WERI-Rb-1 (cell line): ENCODE data around the gene TERB1.
"Not testable (repeated sequence)": the region's sequence is repeated elsewhere in the genome, so short reads cannot be mapped to it uniquely, and the experiment has no call there.

Experiments used
- DNase-seq: peaks from one replicate; pipeline ENCODE4 v3.0.0-alpha.2; 2020
- H3K27ac ChIP-seq: fragments of 250-450 bp; sonication (Bioruptor Pico); 2 replicates; pipeline ENCODE4 v1.5.1; 2020; ENCODE audit warnings: mild to moderate bottlenecking, moderate library complexity
- H3K27me3 ChIP-seq: fragments of 250-450 bp; sonication (Bioruptor Pico); 2 replicates; pipeline ENCODE4 v1.5.1; 2021; ENCODE audit warnings: mild to moderate bottlenecking, low read depth, moderate library complexity; ENCODE audit not compliant: insufficient read depth, severe bottlenecking
- H3K36me3 ChIP-seq: fragments of 250-450 bp; sonication (Bioruptor Pico); 2 replicates; pipeline ENCODE4 v1.5.1; 2020; ENCODE audit warnings: mild to moderate bottlenecking, moderate library complexity
- H3K4me3 ChIP-seq: 2 replicates; pipeline ENCODE4 v1.5.1; 2011; ENCODE audit warnings: low read depth, mild to moderate bottlenecking, control low read depth, low read length
- H3K9me3 ChIP-seq: fragments of 250-450 bp; sonication (Bioruptor Pico); 2 replicates; pipeline ENCODE4 v1.5.1; 2021; ENCODE audit warnings: mild to moderate bottlenecking, moderate library complexity; ENCODE audit not compliant: severe bottlenecking
- CTCF ChIP-seq: IDR thresholded peaks from 2 replicates; pipeline ENCODE4 v1.5.1; 2011; ENCODE audit warnings: low read depth, mild to moderate bottlenecking, control low read depth, inconsistent platforms, low read length

The TERB1 gene

GRCh38 chr16:66811043-66811442 is 9.7 kb upstream of the TERB1 start:
- Histone ChIP-seq H3K36me3 (peaks cover 77% of the 10 kb centered on the region), H3K27ac (no peak overlapping the region), H3K27me3 (no peaks in the 10 kb centered on the region), H3K4me3 (no peak overlapping the region), H3K9me3 (no peaks in the 10 kb centered on the region)
- no peak for TF ChIP-seq CTCF
- DNase-seq: no peak

DNA sequence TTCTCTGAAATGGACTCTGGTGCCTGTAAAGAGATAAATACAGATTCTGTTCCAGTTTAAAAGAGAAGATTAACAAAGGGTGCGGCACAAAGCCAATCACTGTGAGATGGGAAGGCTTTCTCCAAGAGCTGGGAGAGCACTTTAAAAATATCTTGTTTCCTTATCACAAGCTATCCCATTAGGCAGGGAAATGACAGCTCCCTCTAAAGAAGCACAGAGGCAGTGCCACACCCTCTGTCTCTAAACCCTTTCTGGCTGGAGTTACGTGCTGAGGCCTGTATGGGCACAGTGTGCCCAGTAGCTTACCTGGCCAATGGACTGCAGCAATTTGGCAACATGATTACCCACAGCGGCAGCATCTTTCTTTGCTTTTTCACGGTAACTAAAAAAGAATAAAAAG is 9.0 kb upstream of the TERB1 start:
- no peak for TF ChIP-seq CTCF
- H3K9me3 ChIP-seq: no peaks in the 10 kb centered on the region
- no peak overlapping the region for H3K27ac ChIP-seq
- H3K27me3 ChIP-seq: no peaks in the 10 kb centered on the region
- no peak for DNase-seq
- no peak overlapping the region for H3K4me3 ChIP-seq
- H3K36me3 ChIP-seq: peaks cover 77% of the 10 kb centered on the region

- no peak for DNase-seq
- TF ChIP-seq CTCF: no peak
- Histone ChIP-seq H3K27me3 (no peaks in the 10 kb centered on the region), H3K36me3 (peaks cover 80% of the 10 kb centered on the region), H3K9me3 (no peaks in the 10 kb centered on the region), H3K4me3 (no peak overlapping the region), H3K27ac (no peak overlapping the region)
These were observed 8.4 kb upstream of the TERB1 start for GRCh38 chr16:66809765-66810164.

- DNase-seq: no peak
- Histone ChIP-seq H3K27me3 (no peaks in the 10 kb centered on the region), H3K27ac (no peak overlapping the region), H3K9me3 (no peaks in the 10 kb centered on the region), H3K4me3 (no peak overlapping the region), H3K36me3 (peaks cover 49% of the 10 kb centered on the region)
- TF ChIP-seq CTCF: no peak
These were observed 775 bp upstream of the TERB1 start for GRCh38 chr16:66802159-66802558.

DNA sequence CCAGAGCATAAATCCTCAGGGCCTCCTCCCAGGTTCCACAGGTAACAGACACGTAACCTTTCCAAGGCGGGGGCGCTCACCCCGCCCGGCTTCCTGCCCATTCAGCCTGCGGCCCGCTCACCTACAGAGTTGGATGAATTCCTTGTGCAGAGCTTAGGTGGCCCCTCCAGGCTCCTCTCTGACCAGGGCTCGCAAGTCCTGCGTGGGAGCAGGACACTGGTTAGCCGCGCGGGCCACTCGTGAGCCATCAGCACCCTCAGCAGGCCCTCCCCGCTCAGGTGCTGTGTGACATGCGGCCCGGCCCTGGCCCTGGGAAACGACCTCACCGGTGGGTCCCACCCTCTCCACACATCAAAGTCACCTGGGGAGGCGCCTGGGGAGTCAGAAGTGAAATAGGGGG is 528 bp downstream of the TERB1 start:
- no peak overlapping the region for H3K27ac ChIP-seq
- no peak for TF ChIP-seq CTCF
- no peaks in the 10 kb centered on the region for H3K9me3 ChIP-seq
- H3K27me3 ChIP-seq: no peaks in the 10 kb centered on the region
- no peak for DNase-seq
- H3K36me3 ChIP-seq: peaks cover 36% of the 10 kb centered on the region
- no peak overlapping the region for H3K4me3 ChIP-seq

GRCh38 chr16:66798161-66798560 is 3.2 kb downstream of the TERB1 start:
- no peak for DNase-seq
- H3K27me3 ChIP-seq: no peaks in the 10 kb centered on the region
- H3K9me3 ChIP-seq: no peaks in the 10 kb centered on the region
- TF ChIP-seq CTCF: no peak
- no peak overlapping the region for H3K27ac ChIP-seq
- H3K4me3 ChIP-seq: no peak overlapping the region
- H3K36me3 ChIP-seq: peaks cover 12% of the 10 kb centered on the region

DNA sequence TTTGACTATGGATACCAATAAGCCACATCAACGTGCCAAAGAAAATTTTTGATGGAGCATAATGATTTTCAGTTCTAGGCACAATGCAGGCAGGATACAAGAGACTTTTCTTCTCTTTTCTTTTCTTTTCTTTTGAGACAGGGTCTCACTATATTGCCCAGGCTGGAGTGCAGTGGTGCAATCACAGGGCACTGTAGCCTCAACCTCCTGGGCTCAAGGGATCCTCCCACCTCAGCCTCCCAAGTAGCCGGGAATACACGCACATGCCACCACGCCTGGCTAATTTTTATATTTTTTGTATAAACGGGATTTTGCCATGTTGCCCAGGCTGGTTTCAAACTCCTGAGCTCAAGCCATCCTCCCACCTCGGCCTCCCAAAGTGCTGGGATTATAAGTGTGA is 7.4 kb downstream of the TERB1 start:
- not testable (repeated sequence) for H3K9me3 ChIP-seq, H3K4me3 ChIP-seq, H3K27me3 ChIP-seq, H3K27ac ChIP-seq, DNase-seq, H3K36me3 ChIP-seq
